ENCODE measurements around the gene DNAAF5. TPM values are rescaled to one million over a fixed set of nuclear protein-coding genes. Genes with fewer than 3 reads are reported as not detected.

DNAAF5 gene
- total and polyA plus RNA-seq, 2 experiments from 2014 or later = 32.7 to 93.8 TPM

DNA sequence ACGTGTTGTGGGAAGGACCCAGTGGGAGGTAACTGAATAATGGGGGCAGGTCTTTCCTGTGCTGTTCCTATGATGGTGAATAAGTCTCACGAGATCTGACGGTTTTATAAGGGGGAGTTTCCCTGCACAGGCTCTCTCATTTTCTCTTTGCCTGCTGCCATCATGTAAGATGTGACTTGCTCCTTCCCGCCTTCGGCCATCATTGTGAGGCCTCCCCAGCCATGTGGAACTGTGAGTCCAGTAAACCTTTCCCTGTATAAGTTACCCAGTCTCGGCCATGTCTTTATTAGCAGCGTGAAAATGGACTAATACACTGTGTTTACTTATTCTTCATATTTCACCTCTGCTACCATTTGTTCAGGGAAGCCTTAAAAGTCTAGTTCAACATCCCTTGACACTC lies 2.2 kb upstream of the DNAAF5 start:
- Histone ChIP-seq H3K27ac (no peak overlapping the region), H3K4me1 (ENCODE audit: low read depth) (peaks cover 6% of the 10 kb centered on the region), H3K36me3 (no peaks in the 10 kb centered on the region), H3K4me3 (no peak overlapping the region), H3K9me3 (ENCODE audit: low read depth) (no peaks in the 10 kb centered on the region), H3K27me3 (no peaks in the 10 kb centered on the region)
- DNase-seq (ENCODE audit: low read depth in 1 of 2, low spot score in 1 of 2) = no peak
- TF ChIP-seq, protein P1, sequence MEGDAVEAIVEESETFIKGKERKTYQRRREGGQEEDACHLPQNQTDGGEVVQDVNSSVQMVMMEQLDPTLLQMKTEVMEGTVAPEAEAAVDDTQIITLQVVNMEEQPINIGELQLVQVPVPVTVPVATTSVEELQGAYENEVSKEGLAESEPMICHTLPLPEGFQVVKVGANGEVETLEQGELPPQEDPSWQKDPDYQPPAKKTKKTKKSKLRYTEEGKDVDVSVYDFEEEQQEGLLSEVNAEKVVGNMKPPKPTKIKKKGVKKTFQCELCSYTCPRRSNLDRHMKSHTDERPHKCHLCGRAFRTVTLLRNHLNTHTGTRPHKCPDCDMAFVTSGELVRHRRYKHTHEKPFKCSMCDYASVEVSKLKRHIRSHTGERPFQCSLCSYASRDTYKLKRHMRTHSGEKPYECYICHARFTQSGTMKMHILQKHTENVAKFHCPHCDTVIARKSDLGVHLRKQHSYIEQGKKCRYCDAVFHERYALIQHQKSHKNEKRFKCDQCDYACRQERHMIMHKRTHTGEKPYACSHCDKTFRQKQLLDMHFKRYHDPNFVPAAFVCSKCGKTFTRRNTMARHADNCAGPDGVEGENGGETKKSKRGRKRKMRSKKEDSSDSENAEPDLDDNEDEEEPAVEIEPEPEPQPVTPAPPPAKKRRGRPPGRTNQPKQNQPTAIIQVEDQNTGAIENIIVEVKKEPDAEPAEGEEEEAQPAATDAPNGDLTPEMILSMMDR (IDR thresholded peaks at IDR 0.05; ENCODE audit: low read depth, low read length) = no peak

DNA sequence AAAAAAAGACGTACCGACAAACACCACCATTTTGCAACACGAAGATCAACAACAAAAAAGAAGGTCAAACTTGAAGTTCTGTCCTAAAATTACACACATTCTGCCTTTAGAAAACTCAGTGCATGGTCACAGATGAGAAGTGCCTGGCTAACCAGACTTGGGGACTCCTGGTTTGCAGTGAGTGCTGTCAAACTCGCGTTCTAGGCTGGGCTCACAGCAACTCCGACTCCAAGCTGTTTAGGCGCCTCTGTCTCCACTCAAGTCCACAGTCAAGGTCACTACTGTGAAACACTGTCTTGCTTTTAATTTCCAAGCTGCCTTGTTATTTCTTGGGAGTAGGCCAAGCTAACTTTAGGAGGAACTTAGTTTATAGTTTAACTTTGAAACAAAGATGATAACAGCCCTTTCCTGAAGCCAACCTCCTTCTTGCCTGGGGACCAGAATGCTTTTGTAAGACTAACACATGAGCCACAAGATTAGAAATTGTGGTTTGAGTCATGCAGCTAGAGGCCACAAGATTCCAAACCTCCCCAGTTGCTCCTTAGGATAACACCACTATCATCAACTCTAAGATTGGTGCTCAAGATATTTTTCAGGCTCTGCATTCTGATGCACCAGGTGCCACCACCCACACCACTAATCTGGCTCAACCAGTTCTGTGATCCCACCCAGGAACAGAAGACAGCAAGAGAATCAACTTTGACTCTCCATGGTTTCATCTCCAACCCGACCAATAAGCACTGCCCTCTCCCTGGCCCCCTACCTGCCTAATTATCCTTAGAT lies 1.1 kb upstream of the DNAAF5 start:
- DNase-seq (ENCODE audit: low read depth in 1 of 2, low spot score in 1 of 2) = peak in 1 of 2 donors; percentile 67
- TF ChIP-seq, protein P1 (IDR thresholded peaks at IDR 0.05; ENCODE audit: low read depth, low read length) = no peak
- no peak overlapping the region for H3K4me3 ChIP-seq

GRCh38 chr7:726854-727103 lies 280 bp downstream of the DNAAF5 start:
- TF ChIP-seq, protein P1 (IDR thresholded peaks at IDR 0.05; ENCODE audit: low read depth, low read length) = no peak
- H3K27ac ChIP-seq = no peak overlapping the region
- H3K36me3 ChIP-seq = no peaks in the 10 kb centered on the region
- peak in 1 of 2 donors; percentile 66 for DNase-seq (ENCODE audit: low read depth in 1 of 2, low spot score in 1 of 2)
- H3K4me1 ChIP-seq (ENCODE audit: low read depth) = peaks cover 23% of the 10 kb centered on the region
- peak overlapping the region; percentile 71 for H3K4me3 ChIP-seq
- no peaks in the 10 kb centered on the region for H3K27me3 ChIP-seq
- H3K9me3 ChIP-seq (ENCODE audit: low read depth) = no peaks in the 10 kb centered on the region

More for the DNA sequence above, 1.1 kb upstream of the DNAAF5 start:
- Histone ChIP-seq H3K9me3 (ENCODE audit: low read depth) (no peaks in the 10 kb centered on the region), H3K36me3 (no peaks in the 10 kb centered on the region), H3K27ac (no peak overlapping the region), H3K4me1 (ENCODE audit: low read depth) (peaks cover 10% of the 10 kb centered on the region), H3K27me3 (no peaks in the 10 kb centered on the region)

DNA sequence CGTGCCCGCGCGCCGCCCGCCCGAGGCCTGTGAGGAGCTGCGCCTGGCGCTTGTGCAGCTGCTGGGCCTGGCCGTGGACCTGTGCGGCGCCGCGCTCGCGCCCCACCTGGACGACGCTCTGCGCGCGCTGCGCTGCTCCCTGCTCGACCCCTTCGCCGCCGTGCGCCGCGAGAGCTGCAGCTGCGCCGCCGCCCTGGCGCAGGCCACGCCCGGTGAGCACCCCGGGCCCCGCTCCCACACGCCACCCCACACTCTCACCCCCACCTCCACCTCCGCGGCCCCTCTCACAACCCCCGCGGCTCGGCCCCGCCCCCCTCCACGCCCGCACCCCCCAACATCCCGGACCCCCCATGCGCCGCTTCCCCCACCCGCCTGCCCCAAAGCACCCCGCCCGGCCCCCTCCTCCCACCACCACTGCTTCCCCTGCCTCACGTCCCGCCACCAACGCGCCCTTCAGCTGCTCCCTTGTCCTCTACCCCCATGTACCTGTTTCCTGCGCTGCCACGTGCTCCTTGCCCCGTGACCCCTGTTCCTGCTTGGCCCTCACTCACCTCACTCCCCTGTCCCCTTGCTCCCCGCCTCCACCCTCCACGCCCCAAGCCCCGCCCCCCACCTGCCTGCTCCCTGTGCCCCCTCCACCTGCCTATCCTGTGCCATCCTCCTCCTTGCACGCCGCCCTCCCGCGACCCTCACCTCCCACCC lies 756 bp downstream of the DNAAF5 start, which contains the start of gene PRKAR1B:
TSS of gene PRKAR1B (minus strand) at position 178 of the 702 bp plus-strand sequence. CDS start 15,776 bp downstream, outside the sequence.
- H3K27ac ChIP-seq = no peak within 1 kb of the TSS
- TF ChIP-seq, protein P1 (IDR thresholded peaks at IDR 0.05; ENCODE audit: low read depth, low read length) = no peak
- H3K27me3 ChIP-seq = no peaks in the 10 kb centered on the region
- H3K4me1 ChIP-seq (ENCODE audit: low read depth) = peaks cover 26% of the 10 kb centered on the region
- H3K36me3 ChIP-seq = no peaks in the 10 kb centered on the region
- peak within 1 kb of the TSS; percentile 71 for H3K4me3 ChIP-seq
- no peak for DNase-seq (ENCODE audit: low read depth in 1 of 2, low spot score in 1 of 2)
- H3K9me3 ChIP-seq (ENCODE audit: low read depth) = no peaks in the 10 kb centered on the region

DNA sequence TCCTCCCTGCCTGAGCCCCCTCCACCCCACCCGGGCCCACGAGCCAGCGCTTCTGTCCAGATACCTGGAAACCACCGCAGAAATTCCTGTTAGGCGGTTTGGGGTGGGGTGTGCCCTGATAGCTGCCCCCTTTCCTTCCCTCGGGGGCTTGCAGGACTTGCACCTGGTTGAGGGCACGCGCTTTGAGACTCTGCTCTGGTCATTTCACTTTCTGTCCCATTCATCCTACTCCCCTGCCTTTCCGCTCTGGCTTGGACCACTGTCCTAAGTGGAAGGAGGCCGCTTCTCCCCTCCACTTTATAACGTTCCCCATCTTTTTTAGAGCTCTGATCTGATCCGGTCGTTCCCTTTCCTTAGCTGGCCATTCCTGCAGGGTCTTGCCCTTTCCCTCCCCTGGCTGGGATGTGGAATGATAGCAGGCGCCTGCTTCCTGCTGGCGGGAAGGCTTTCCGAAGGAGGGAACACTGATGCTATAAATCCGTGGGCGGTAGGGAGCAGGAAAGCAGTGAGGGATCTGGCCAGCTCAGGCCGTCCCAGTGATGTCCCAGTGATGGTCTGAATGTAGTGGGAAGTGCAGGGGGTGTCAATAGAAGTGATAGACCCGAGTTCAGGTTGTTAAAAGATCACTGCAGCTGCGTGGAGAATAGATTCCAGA lies 1.4 kb downstream of the DNAAF5 start:
- Histone ChIP-seq H3K36me3 (no peaks in the 10 kb centered on the region), H3K4me1 (ENCODE audit: low read depth) (peaks cover 26% of the 10 kb centered on the region), H3K4me3 (peak overlapping the region; percentile 71), H3K27me3 (no peaks in the 10 kb centered on the region), H3K9me3 (ENCODE audit: low read depth) (no peaks in the 10 kb centered on the region), H3K27ac (no peak overlapping the region)
- peak in 1 of 2 donors; percentile 32 for DNase-seq (ENCODE audit: low read depth in 1 of 2, low spot score in 1 of 2)
- TF ChIP-seq, protein P1 (IDR thresholded peaks at IDR 0.05; ENCODE audit: low read depth, low read length) = no peak
